Amniotic stem cell (primary cell): ENCODE results near the gene POU2AF3.
"Not testable (repeated sequence)": the region's sequence is repeated elsewhere in the genome, so short reads cannot be mapped to it uniquely, and the experiment has no call there.

ENCODE experiments used
- DNase-seq: peaks from one replicate; lab custom pipeline; 2025; lab: John Stamatoyannopoulos, UW

Gene POU2AF3

GRCh38 chr11:111301004-111301841, 2.9 kb downstream of the POU2AF3 start:
- no peak for DNase-seq

GRCh38 chr11:111301842-111302118, 3.4 kb downstream of the POU2AF3 start:
- no peak for DNase-seq

- no peak for DNase-seq
Measured at GRCh38 chr11:111302298-111302697, 4.0 kb downstream of the POU2AF3 start.

- DNase-seq, result no peak
Measured at GRCh38 chr11:111303461-111303860, 5.1 kb downstream of the POU2AF3 start.

GRCh38 chr11:111305162-111305802, 6.9 kb downstream of the POU2AF3 start:
- DNase-seq, result no peak

- DNase-seq, result no peak
Measured at GRCh38 chr11:111305876-111306275, 7.5 kb downstream of the POU2AF3 start.

GRCh38 chr11:111306321-111306720, 8.0 kb downstream of the POU2AF3 start:
- DNase-seq, result no peak

GRCh38 chr11:111307472-111308108, 9.2 kb downstream of the POU2AF3 start:
- DNase-seq, result no peak

- DNase-seq, result no peak
Measured at GRCh38 chr11:111308140-111308539, 9.8 kb downstream of the POU2AF3 start.

GRCh38 chr11:111309215-111309915, 11.0 kb downstream of the POU2AF3 start:
- DNase-seq, result no peak

- no peak for DNase-seq
Measured at GRCh38 chr11:111310088-111310487, 11.7 kb downstream of the POU2AF3 start.

- no peak for DNase-seq
Measured at GRCh38 chr11:111310723-111311122, 12.4 kb downstream of the POU2AF3 start.

- no peak for DNase-seq
Measured at GRCh38 chr11:111312076-111312475, 13.7 kb downstream of the POU2AF3 start.

- DNase-seq, result no peak
Measured at GRCh38 chr11:111319296-111319695, 20.9 kb downstream of the POU2AF3 start.

- not testable (repeated sequence) for DNase-seq
Measured at GRCh38 chr11:111320199-111320598, 21.9 kb downstream of the POU2AF3 start.

GRCh38 chr11:111320728-111321568, 22.6 kb downstream of the POU2AF3 start:
- DNase-seq, result no peak

GRCh38 chr11:111322534-111322933, 24.2 kb downstream of the POU2AF3 start:
- no peak for DNase-seq

GRCh38 chr11:111324277-111324720, 26.0 kb downstream of the POU2AF3 start:
- DNase-seq, result peak; percentile 14

- no peak for DNase-seq
Measured at GRCh38 chr11:111325259-111325658, 26.9 kb downstream of the POU2AF3 start.

- DNase-seq, result no peak
Measured at GRCh38 chr11:111326824-111327223, 28.5 kb downstream of the POU2AF3 start.

- DNase-seq, result no peak
Measured at GRCh38 chr11:111327908-111328624, 29.7 kb downstream of the POU2AF3 start.
